IMR-90 (cell line): ENCODE data around the gene FAM193B. TPM values are rescaled to one million over a fixed set of nuclear protein-coding genes. Genes with fewer than 3 reads are reported as not detected.

Experiments used
- ATAC-seq: fragments of 200-7000 bp; cut with Tn5 transposase; 2 replicates; pipeline ENCODE4 v1.9.1; 2020; ENCODE audit warnings: low read depth, mild to moderate bottlenecking, moderate library complexity
- BruUV-seq: library from RNA; stranded (reverse); fragments of 400-500 nt; replicated peaks from 2 replicates; lab custom pipeline; 2021; lab: Mats Ljungman, UMichigan
- CTCF ChIA-PET: fragments of 300-600 bp; formaldehyde crosslinking; extraction: SDS; loops from one replicate; lab custom pipeline; 2021; ENCODE audit warnings: antibody characterized with exemption; lab: Yijun Ruan, JAX
- POLR2A ChIA-PET: fragments of 300-600 bp; sonication (Branson Sonifier 250); formaldehyde crosslinking; loops from one replicate; lab custom pipeline; 2022; ENCODE audit warnings: antibody characterized with exemption; ENCODE audit not compliant: unreplicated experiment; lab: Charles Lee
- DNase-seq: peaks from one replicate; pipeline ENCODE4 v3.0.0; 2013
- H2AFZ ChIP-seq: replicated peaks from 2 replicates; pipeline ENCODE3; 2013; ENCODE audit warnings: low read length, mild to moderate bottlenecking; ENCODE audit not compliant: poor library complexity
- H2AK5ac ChIP-seq: 2 replicates; pipeline ENCODE4 v1.6.1; 2013; ENCODE audit warnings: low read depth, low read length, inconsistent platforms
- H2AK9ac ChIP-seq: replicated peaks from 2 replicates; pipeline ENCODE3; 2013; ENCODE audit warnings: mild to moderate bottlenecking, low read depth, low read length, moderate library complexity; ENCODE audit not compliant: poor library complexity
- H2BK120ac ChIP-seq: 2 replicates; pipeline ENCODE4 v1.6.1; 2013; ENCODE audit warnings: low read depth, low read length, inconsistent platforms
- H2BK15ac ChIP-seq: 3 replicates; pipeline ENCODE4 v1.6.1; 2013; ENCODE audit warnings: low read depth, low read length, inconsistent platforms
- H2BK20ac ChIP-seq: 2 replicates; pipeline ENCODE4 v1.6.1; 2013; ENCODE audit warnings: low read depth, mild to moderate bottlenecking, inconsistent platforms, low read length, moderate library complexity
- H2BK5ac ChIP-seq: 2 replicates; pipeline ENCODE4 v1.6.1; 2013; ENCODE audit warnings: mild to moderate bottlenecking, low read depth, low read length, inconsistent platforms; ENCODE audit not compliant: poor library complexity, severe bottlenecking
- H3K14ac ChIP-seq: replicated peaks from 2 replicates; pipeline ENCODE4 v1.6.1; 2013; ENCODE audit warnings: low read depth, low read length, inconsistent platforms
- H3K18ac ChIP-seq: 2 replicates; pipeline ENCODE4 v1.6.1; 2013; ENCODE audit warnings: low read depth, low read length, control low read depth
- H3K23ac ChIP-seq: 2 replicates; pipeline ENCODE4 v1.6.1; 2013; ENCODE audit warnings: low read depth, low read length, inconsistent platforms
- H3K27ac ChIP-seq: 2 replicates; pipeline ENCODE4 v1.5.1; 2013; ENCODE audit warnings: mild to moderate bottlenecking, control low read depth, low read length; ENCODE audit not compliant: insufficient read depth
- H3K27me3 ChIP-seq: 2 replicates; pipeline ENCODE4 v1.6.1; 2013; ENCODE audit warnings: low read length; ENCODE audit not compliant: control insufficient read depth, insufficient read depth
- H3K36me3 ChIP-seq: 2 replicates; pipeline ENCODE4 v1.6.1; 2013; ENCODE audit warnings: low read length, mixed read lengths; ENCODE audit not compliant: control insufficient read depth, insufficient read depth
- H3K4ac ChIP-seq: 2 replicates; pipeline ENCODE4 v1.6.1; 2013; ENCODE audit warnings: low read depth, low read length, inconsistent platforms
- H3K4me1 ChIP-seq: 2 replicates; pipeline ENCODE4 v1.6.1; 2013; ENCODE audit warnings: low read length, mixed read lengths; ENCODE audit not compliant: control insufficient read depth, insufficient read depth
- H3K4me2 ChIP-seq: 2 replicates; pipeline ENCODE4 v1.6.1; 2013; ENCODE audit warnings: low read depth, mild to moderate bottlenecking, control low read depth, low read length, moderate library complexity
- H3K4me3 ChIP-seq: 2 replicates; pipeline ENCODE4 v1.5.1; 2013; ENCODE audit warnings: low read depth, mild to moderate bottlenecking, control low read depth, low read length, moderate library complexity; ENCODE audit not compliant: insufficient read depth
- H3K56ac ChIP-seq: 2 replicates; pipeline ENCODE4 v1.6.1; 2013; ENCODE audit warnings: low read length, inconsistent platforms; ENCODE audit not compliant: insufficient read depth; ENCODE audit errors: extremely low read depth
- H3K79me1 ChIP-seq, 2 experiments: 2 replicates each; pipeline ENCODE4 v1.6.1; 2013; ENCODE audit warnings: low read length in 2 of 2, inconsistent platforms in 1 of 2, low read depth in 1 of 2
- H3K9ac ChIP-seq: 2 replicates; pipeline ENCODE4 v1.6.1; 2013; ENCODE audit warnings: low read depth, low read length, control low read depth
- H3K9me1 ChIP-seq: 2 replicates; pipeline ENCODE4 v1.6.1; 2013; ENCODE audit warnings: low read length, inconsistent platforms; ENCODE audit not compliant: insufficient read depth
- H3K9me3 ChIP-seq: 2 replicates; pipeline ENCODE4 v1.6.1; 2013; ENCODE audit warnings: low read length; ENCODE audit not compliant: control insufficient read depth, insufficient read depth
- H4K20me1 ChIP-seq: 2 replicates; pipeline ENCODE4 v1.6.1; 2013; ENCODE audit warnings: low read length, inconsistent platforms; ENCODE audit not compliant: insufficient read depth
- H4K5ac ChIP-seq: 2 replicates; pipeline ENCODE4 v1.6.1; 2013; ENCODE audit warnings: mild to moderate bottlenecking, low read depth, low read length, control low read depth
- H4K8ac ChIP-seq, 2 experiments: 2 replicates each; pipeline ENCODE4 v1.6.1; 2013; ENCODE audit warnings: low read depth in 2 of 2, low read length in 2 of 2, control low read depth in 1 of 2, inconsistent platforms in 1 of 2
- H4K91ac ChIP-seq: 2 replicates; pipeline ENCODE4 v1.6.1; 2013; ENCODE audit warnings: low read depth, low read length, inconsistent platforms; ENCODE audit not compliant: insufficient read depth
- BHLHE40 ChIP-seq: fragments of 150-350 bp; IDR thresholded peaks from 2 replicates; pipeline ENCODE4 v1.6.1; 2016; ENCODE audit warnings: mild to moderate bottlenecking, low read depth, low read length
- CEBPB ChIP-seq: IDR thresholded peaks from 2 replicates; pipeline ENCODE4 v1.6.1; 2012; ENCODE audit warnings: low read depth, low read length, improper control_type of control experiment
- CHD1 ChIP-seq: IDR thresholded peaks from 2 replicates; pipeline ENCODE4 v1.6.1; 2012; ENCODE audit warnings: low read depth, low read length, improper control_type of control experiment
- FOS ChIP-seq: fragments of 150-350 bp; IDR thresholded peaks from 2 replicates; pipeline ENCODE4 v1.6.1; 2016; ENCODE audit warnings: low read depth, low read length
- MAFK ChIP-seq: IDR thresholded peaks from 2 replicates; pipeline ENCODE4 v1.6.1; 2012; ENCODE audit warnings: low read depth, low read length, improper control_type of control experiment
- MAZ ChIP-seq: IDR thresholded peaks from 2 replicates; pipeline ENCODE4 v1.6.1; 2012; ENCODE audit warnings: low read depth, mild to moderate bottlenecking, low read length, improper control_type of control experiment, moderate library complexity, borderline replicate concordance
- NFE2L2 ChIP-seq: fragments of 150-350 bp; IDR thresholded peaks from 2 replicates; pipeline ENCODE4 v1.6.1; 2016; ENCODE audit warnings: low read depth, mild to moderate bottlenecking, low read length
- RAD21 ChIP-seq: IDR thresholded peaks from 2 replicates; pipeline ENCODE4 v1.6.1; 2012; ENCODE audit warnings: low read length, improper control_type of control experiment
- RCOR1 ChIP-seq: IDR thresholded peaks from 2 replicates; pipeline ENCODE4 v1.6.1; 2012; ENCODE audit warnings: mild to moderate bottlenecking, low read length, improper control_type of control experiment; ENCODE audit not compliant: insufficient replicate concordance
- RFX5 ChIP-seq: IDR thresholded peaks from 2 replicates; pipeline ENCODE4 v1.8.0; 2012; ENCODE audit warnings: low read depth, mild to moderate bottlenecking, low read length, moderate library complexity
- SMC3 ChIP-seq: fragments of 150-350 bp; IDR thresholded peaks from 2 replicates; pipeline ENCODE4 v1.6.1; 2016; ENCODE audit warnings: low read depth, mild to moderate bottlenecking, antibody characterized with exemption, low read length, moderate library complexity
- WGBS, 2 experiments: methylation state at CpG; one replicate each; pipeline versions ENCODE4 v1.1.5 to v1.1.7; 2013; ENCODE audit warnings: missing lambda C conversion rate in 2 of 2; ENCODE audit not compliant: insufficient read length in 1 of 2; ENCODE audit errors: extremely low coverage in 2 of 2; 5-methylcytosine and 5-hydroxymethylcytosine counted together
- dilution Hi-C: fragments of 300-500 bp; cut with HindIII; formaldehyde crosslinking; loops from one replicate; pipeline ENCODE4 v1.14.3; 2018; ENCODE audit warnings: low sequenced_read_pairs; ENCODE audit not compliant: unreplicated experiment
- in situ Hi-C: fragments of 300-500 bp; cut with MboI; formaldehyde crosslinking; loops from 3 replicates; pipeline ENCODE4 v1.14.3; 2019; ENCODE audit warnings: low sequenced_read_pairs, inconsistent platforms, mixed read lengths
- intact Hi-C: fragments of 100-400 bp; cut with micrococcal nuclease; formaldehyde crosslinking; loops from 2 replicates; pipeline ENCODE4 v1.10.0; 2022
- polyA plus RNA-seq, 3 experiments: library from polyadenylated mRNA; depleted of rRNA; stranded (reverse); fragments of >200 nt; gene quantifications; 2 replicates each; pipeline ENCODE4 v1.2.3, GENCODE V29; 2012; ENCODE audit warnings: low replicate concordance in 1 of 3
- total RNA-seq: library from RNA; depleted of rRNA; stranded (reverse); fragments of >200 nt; gene quantifications from 2 replicates; pipeline ENCODE4 v1.2.3, GENCODE V29; 2012
- TF ChIP-seq, protein P1 (sequence below): conservative IDR thresholded peaks from 2 replicates; pipeline ENCODE4 v1.5.1; 2012; ENCODE audit warnings: mild to moderate bottlenecking, low read depth, low read length, improper control_type of control experiment
- TF ChIP-seq, protein P2 (sequence below): fragments of 150-350 bp; IDR thresholded peaks from 2 replicates; pipeline ENCODE4 v1.6.1; 2016; ENCODE audit warnings: low read depth, mild to moderate bottlenecking, low read length, moderate library complexity, borderline replicate concordance
- TF ChIP-seq, protein P3 (sequence below): fragments of 150-350 bp; IDR thresholded peaks from 2 replicates; pipeline ENCODE4 v1.6.1; 2017; ENCODE audit warnings: mild to moderate bottlenecking, antibody characterized with exemption, low read length, low read depth

The FAM193B gene
- total and polyA plus RNA-seq, 2 of the 4 experiments (the other 2 are of a cell fraction): 9.5 to 52.2 TPM

DNA sequence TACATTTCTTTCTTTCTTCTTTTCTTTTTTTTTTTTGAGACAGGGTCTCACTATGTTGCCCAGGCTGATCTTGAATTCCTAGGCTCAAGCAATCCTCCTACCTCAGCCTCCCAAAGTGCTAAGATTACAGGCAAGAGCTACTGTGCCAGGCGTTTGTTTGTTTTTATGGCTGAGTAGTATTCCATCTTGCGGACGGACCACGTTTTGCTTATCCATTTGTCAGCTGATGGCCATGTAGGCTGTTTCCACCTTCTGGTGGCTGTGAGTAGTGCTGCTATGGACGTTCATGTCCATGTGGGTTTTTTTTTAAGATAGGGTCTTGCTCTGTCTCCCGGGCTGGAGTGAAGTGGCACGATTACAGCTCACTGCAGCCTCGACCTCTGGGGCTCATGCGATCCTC, 47.2 kb downstream of the FAM193B start:
- intact Hi-C loops: no loop called here

More for the DNA sequence above, 47.2 kb downstream of the FAM193B start:
- Histone ChIP-seq H3K9me3 (no peaks in the 10 kb centered on the region), H3K56ac (no peak overlapping the region), H4K8ac (no peak overlapping the region), H3K4ac (no peak overlapping the region), H3K36me3 (peaks cover 26% of the 10 kb centered on the region), H2BK20ac (no peak overlapping the region), H4K5ac (no peak overlapping the region), H2BK15ac (no peak overlapping the region), H2BK120ac (no peak overlapping the region), H4K20me1 (no peaks in the 10 kb centered on the region; the same call in 1 of the 2 replicates), H3K4me3 (no peak overlapping the region), H2BK5ac (no peak overlapping the region), H3K23ac (no peak overlapping the region), H4K91ac (no peak overlapping the region), H3K14ac (no peak overlapping the region), H3K4me2 (no peak overlapping the region), H2AFZ (no peak overlapping the region), H3K4me1 (no peaks in the 10 kb centered on the region), H3K9ac (no peak overlapping the region), H3K27ac (no peak overlapping the region), H3K79me1 (peaks cover 0 to 8% of the 10 kb centered on the region in 2 experiments; a peak in 1 of 4 replicates), H2AK5ac (no peak overlapping the region), H3K9me1 (no peaks in the 10 kb centered on the region), H2AK9ac (no peak overlapping the region), H3K18ac (no peak overlapping the region), H3K27me3 (no peaks in the 10 kb centered on the region)
- dilution Hi-C loops: no loop called here
- ChIA-PET POLR2A (interaction anchor here (0.5 to 0.7 kb wide), 2 partner anchors 13 to 39 kb away, joined by 3 to 8 read pairs; no protein-coding TSS in a partner anchor), CTCF (interaction anchor here (0.7 kb wide), 1 partner anchor 338 kb away, joined by 3 read pairs; no protein-coding TSS in a partner anchor)
- DNase-seq: no peak
- TF ChIP-seq, protein P1, sequence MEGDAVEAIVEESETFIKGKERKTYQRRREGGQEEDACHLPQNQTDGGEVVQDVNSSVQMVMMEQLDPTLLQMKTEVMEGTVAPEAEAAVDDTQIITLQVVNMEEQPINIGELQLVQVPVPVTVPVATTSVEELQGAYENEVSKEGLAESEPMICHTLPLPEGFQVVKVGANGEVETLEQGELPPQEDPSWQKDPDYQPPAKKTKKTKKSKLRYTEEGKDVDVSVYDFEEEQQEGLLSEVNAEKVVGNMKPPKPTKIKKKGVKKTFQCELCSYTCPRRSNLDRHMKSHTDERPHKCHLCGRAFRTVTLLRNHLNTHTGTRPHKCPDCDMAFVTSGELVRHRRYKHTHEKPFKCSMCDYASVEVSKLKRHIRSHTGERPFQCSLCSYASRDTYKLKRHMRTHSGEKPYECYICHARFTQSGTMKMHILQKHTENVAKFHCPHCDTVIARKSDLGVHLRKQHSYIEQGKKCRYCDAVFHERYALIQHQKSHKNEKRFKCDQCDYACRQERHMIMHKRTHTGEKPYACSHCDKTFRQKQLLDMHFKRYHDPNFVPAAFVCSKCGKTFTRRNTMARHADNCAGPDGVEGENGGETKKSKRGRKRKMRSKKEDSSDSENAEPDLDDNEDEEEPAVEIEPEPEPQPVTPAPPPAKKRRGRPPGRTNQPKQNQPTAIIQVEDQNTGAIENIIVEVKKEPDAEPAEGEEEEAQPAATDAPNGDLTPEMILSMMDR: peak; percentile 33; the same call in 1 of the 2 replicates
- TF ChIP-seq, protein P2, sequence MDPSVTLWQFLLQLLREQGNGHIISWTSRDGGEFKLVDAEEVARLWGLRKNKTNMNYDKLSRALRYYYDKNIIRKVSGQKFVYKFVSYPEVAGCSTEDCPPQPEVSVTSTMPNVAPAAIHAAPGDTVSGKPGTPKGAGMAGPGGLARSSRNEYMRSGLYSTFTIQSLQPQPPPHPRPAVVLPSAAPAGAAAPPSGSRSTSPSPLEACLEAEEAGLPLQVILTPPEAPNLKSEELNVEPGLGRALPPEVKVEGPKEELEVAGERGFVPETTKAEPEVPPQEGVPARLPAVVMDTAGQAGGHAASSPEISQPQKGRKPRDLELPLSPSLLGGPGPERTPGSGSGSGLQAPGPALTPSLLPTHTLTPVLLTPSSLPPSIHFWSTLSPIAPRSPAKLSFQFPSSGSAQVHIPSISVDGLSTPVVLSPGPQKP: no peak
- TF ChIP-seq RFX5: no peak
- TF ChIP-seq MAFK: no peak
- TF ChIP-seq RAD21: peak; percentile 19; the same call in 1 of the 2 replicates
- no peak for TF ChIP-seq BHLHE40
- TF ChIP-seq, protein P3, sequence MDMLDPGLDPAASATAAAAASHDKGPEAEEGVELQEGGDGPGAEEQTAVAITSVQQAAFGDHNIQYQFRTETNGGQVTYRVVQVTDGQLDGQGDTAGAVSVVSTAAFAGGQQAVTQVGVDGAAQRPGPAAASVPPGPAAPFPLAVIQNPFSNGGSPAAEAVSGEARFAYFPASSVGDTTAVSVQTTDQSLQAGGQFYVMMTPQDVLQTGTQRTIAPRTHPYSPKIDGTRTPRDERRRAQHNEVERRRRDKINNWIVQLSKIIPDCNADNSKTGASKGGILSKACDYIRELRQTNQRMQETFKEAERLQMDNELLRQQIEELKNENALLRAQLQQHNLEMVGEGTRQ: no peak
- TF ChIP-seq CHD1: no peak
- TF ChIP-seq SMC3: 0 out of 2 replicates have a peak, but pooled peaks have one; percentile 14
- no peak for TF ChIP-seq RCOR1
- no peak for TF ChIP-seq NFE2L2
- no peak for TF ChIP-seq MAZ
- TF ChIP-seq FOS: no peak
- no peak for TF ChIP-seq CEBPB
- BruUV-seq: no TSS peak
- in situ Hi-C loops: no loop called here
- 92% methylated on average over 6 of the region's 9 CpGs; no CpG with 5 or more reads in 1 of the 2 experiments for WGBS, 2 experiments
- no peak for ATAC-seq
